HL-60 (cell line): ENCODE data around the gene FBLIM1.

ENCODE experiments used
- DNase-seq, 2 experiments: peaks; one replicate each; pipeline ENCODE4 v3.0.0-alpha.2; 2010 to 2020; ENCODE audit warnings: low read depth in 1 of 2, low spot score in 1 of 2
- H3K27ac ChIP-seq: fragments of 250-450 bp; sonication (Bioruptor Pico); replicated peaks from 2 replicates; pipeline ENCODE4 v1.5.1; 2020; ENCODE audit warnings: mild to moderate bottlenecking, moderate library complexity
- H3K27me3 ChIP-seq: fragments of 250-450 bp; sonication (Bioruptor Pico); 2 replicates; pipeline ENCODE4 v1.5.1; 2021; ENCODE audit warnings: mild to moderate bottlenecking, moderate library complexity; ENCODE audit not compliant: insufficient read depth, poor library complexity, severe bottlenecking
- H3K4me3 ChIP-seq: replicated peaks from 2 replicates; pipeline ENCODE4 v1.5.1; 2011; ENCODE audit warnings: mild to moderate bottlenecking, control low read depth, low read length; ENCODE audit not compliant: insufficient read depth
- CTCF ChIP-seq: IDR thresholded peaks from one replicate; pipeline ENCODE4 v1.5.1; 2011; ENCODE audit warnings: low read length, control low read depth, inconsistent platforms; ENCODE audit not compliant: insufficient read depth
- GABPA ChIP-seq: IDR thresholded peaks from 2 replicates; pipeline ENCODE4 v1.6.1; 2012; ENCODE audit warnings: low read depth
- POLR2AphosphoS5 ChIP-seq: IDR thresholded peaks from 2 replicates; pipeline ENCODE4 v1.6.1; 2012; ENCODE audit warnings: low read depth
- REST ChIP-seq: IDR thresholded peaks from 2 replicates; pipeline ENCODE4 v1.6.1; 2012; ENCODE audit warnings: low read depth; ENCODE audit not compliant: insufficient replicate concordance
- SPI1 ChIP-seq: IDR thresholded peaks from 2 replicates; pipeline ENCODE4 v1.6.1; 2012; ENCODE audit warnings: low read depth, mild to moderate bottlenecking, borderline replicate concordance

Gene FBLIM1

GRCh38 chr1:15835741-15836510 is 77.3 kb downstream of the FBLIM1 start:
- Histone ChIP-seq H3K27me3 (no peaks in the 10 kb centered on the region), H3K27ac (peak overlapping the region; percentile 99), H3K4me3 (peak overlapping the region; percentile 63)
- TF ChIP-seq POLR2AphosphoS5: 0 out of 2 replicates have a peak, but pooled peaks have one; percentile 33
- no peak for TF ChIP-seq CTCF
- TF ChIP-seq GABPA: no peak
- TF ChIP-seq SPI1: peak; percentile 59; the same call in 1 of the 2 replicates
- TF ChIP-seq REST: no peak
- DNase-seq: peak; percentile 98 to 99
